Measurements from ENCODE around the gene OR2V2. TPM values are rescaled to one million over a fixed set of nuclear protein-coding genes. Genes with fewer than 3 reads are reported as not detected.

The OR2V2 gene
- total RNA-seq, 6 donors from 2014 or later = 1.6 TPM; not detected in 5

- Histone ChIP-seq H3K36me3 (no peaks in the 10 kb centered on the region), H3K9me3 (no peaks in the 10 kb centered on the region), H3K4me1 (peaks cover 26 to 44% (median 38%) of the 10 kb centered on the region in 4 donors), H3K27me3 (peaks cover 0 to 9% (median 2%) of the 10 kb centered on the region in 4 donors), H3K4me3 (peak within 1 kb of the TSS; percentile 51 to 79 (median 70)), H3K27ac (peak within 1 kb of the TSS; percentile 49 to 86 (median 70))
- peak in 1 of 2 donors; percentile 5 for TF ChIP-seq POLR2AphosphoS5 (IDR thresholded peaks at IDR 0.05)
- no peak for TF ChIP-seq EP300 (IDR thresholded peaks at IDR 0.05)
- no peak for TF ChIP-seq POLR2A (IDR thresholded peaks at IDR 0.05)
- no peak for TF ChIP-seq CTCF (IDR thresholded peaks at IDR 0.05)
- DNase-seq = peak in 1 of 2 donors; percentile 92
- 3 to 5% methylated on average over 16 to 20 of the region's 94 CpGs for WGBS, 2 donors
- peak in 1 of 2 donors; percentile 21 for ATAC-seq (ENCODE audit: low FRiP score in 2 of 2)
Measured at GRCh38 chr5:181204826-181205760, 57.7 kb downstream of the OR2V2 start, which contains the start of gene TRIM7. Gene TRIM7, minus strand, starts transcription at chr5:181205196. Its CDS starts 86 bp downstream, at chr5:181205110.

- Histone ChIP-seq H3K4me3 (peak overlapping the region in 3 of 4 donors; percentile 69 to 79 (median 72)), H3K9me3 (no peaks in the 10 kb centered on the region), H3K27me3 (peaks cover 0 to 9% (median 2%) of the 10 kb centered on the region in 4 donors), H3K4me1 (peaks cover 26 to 44% (median 38%) of the 10 kb centered on the region in 4 donors), H3K36me3 (no peaks in the 10 kb centered on the region), H3K27ac (peak overlapping the region; percentile 49 to 86 (median 78))
- no peak for DNase-seq
- ATAC-seq (ENCODE audit: low FRiP score in 2 of 2) = peak in 1 of 2 donors; percentile 2
- TF ChIP-seq POLR2AphosphoS5 (IDR thresholded peaks at IDR 0.05) (no peak), EP300 (IDR thresholded peaks at IDR 0.05) (no peak), POLR2A (IDR thresholded peaks at IDR 0.05) (no peak), CTCF (IDR thresholded peaks at IDR 0.05) (no peak)
- WGBS, 2 donors = 14 to 17% methylated on average over 37 of the region's 37 CpGs
Measured at GRCh38 chr5:181205761-181206649, 58.6 kb downstream of the OR2V2 start.

- peak overlapping the region; percentile 34 to 79 (median 70) for H3K4me3 ChIP-seq
- peak overlapping the region; percentile 71 to 83 (median 76) for H3K27ac ChIP-seq
- H3K9me3 ChIP-seq = no peaks in the 10 kb centered on the region
- DNase-seq = peak in 1 of 2 donors; percentile 77
- H3K27me3 ChIP-seq = peaks cover 0 to 9% (median 2%) of the 10 kb centered on the region in 4 donors
- WGBS, 2 donors = 1% methylated on average over 30 to 36 of the region's 36 CpGs
- no peaks in the 10 kb centered on the region for H3K36me3 ChIP-seq
- TF ChIP-seq POLR2AphosphoS5 (IDR thresholded peaks at IDR 0.05) (peak in 1 of 2 donors; percentile 22), POLR2A (IDR thresholded peaks at IDR 0.05) (no peak)
- peaks cover 26 to 44% (median 38%) of the 10 kb centered on the region in 4 donors for H3K4me1 ChIP-seq
- ATAC-seq (ENCODE audit: low FRiP score in 2 of 2) = peak; percentile 60 to 70
Measured at GRCh38 chr5:181207214-181207959, 60.0 kb downstream of the OR2V2 start.

- Histone ChIP-seq H3K4me1 (peaks cover 26 to 44% (median 37%) of the 10 kb centered on the region in 4 donors), H3K36me3 (no peaks in the 10 kb centered on the region), H3K27me3 (peaks cover 0 to 9% (median 2%) of the 10 kb centered on the region in 4 donors), H3K4me3 (no peak overlapping the region), H3K9me3 (no peaks in the 10 kb centered on the region), H3K27ac (peak overlapping the region in 2 of 4 donors; percentile 78 to 83)
- ATAC-seq (ENCODE audit: low FRiP score in 2 of 2) = no peak
- DNase-seq = no peak
- no peak for TF ChIP-seq POLR2AphosphoS5 (IDR thresholded peaks at IDR 0.05)
- no peak for TF ChIP-seq POLR2A (IDR thresholded peaks at IDR 0.05)
- no peak for TF ChIP-seq CTCF (IDR thresholded peaks at IDR 0.05)
- TF ChIP-seq EP300 (IDR thresholded peaks at IDR 0.05) = no peak
- 43 to 52% methylated on average over 3 of the region's 3 CpGs for whole genome bisulfite sequencing, 2 donors
Measured at GRCh38 chr5:181207960-181208253, 60.5 kb downstream of the OR2V2 start.

Other genes starting within 250 kb of the OR2V2 start
- 10 to 100 TPM in 1 of 6 donors, 1 to 10 TPM in 4, not detected in 1; 1.2 to 10.0 (median 3.6) TPM for gene BTNL8, start 248.4 kb upstream of the OR2V2 start, total RNA-seq
- gene BTNL3, start 158.7 kb upstream of the OR2V2 start, total RNA-seq = under 1 TPM in 3 of 6 donors, not detected in 3; 0.57 to 0.79 (median 0.61) TPM
- 100 to 1,000 TPM in 4 of 6 donors, 10 to 100 TPM in 2; 71.8 to 634 (median 147) TPM for gene BTNL9, start 107.3 kb upstream of the OR2V2 start, total RNA-seq
- gene OR2V1, start 16.4 kb upstream of the OR2V2 start, total RNA-seq = not detected
- 1 to 10 TPM in 5 of 6 donors, under 1 TPM in 1; 0.83 to 6.7 (median 2.9) TPM for gene TRIM7, start 57.6 kb downstream of the OR2V2 start, total RNA-seq
- gene TRIM41, start 75.7 kb downstream of the OR2V2 start, total RNA-seq = 10 to 100 TPM; 14.4 to 75.4 (median 34.1) TPM
- 1,000 to 10,000 TPM in 5 of 6 donors, 100 to 1,000 TPM in 1; 801 to 1,863 (median 1,196) TPM for gene RACK1, start 96.3 kb downstream of the OR2V2 start, total RNA-seq
- gene TRIM52, start 113.6 kb downstream of the OR2V2 start, total RNA-seq = 10 to 100 TPM; 12.3 to 47.1 (median 15.6) TPM
- not detected for gene OR4F3, start 219.7 kb downstream of the OR2V2 start, total RNA-seq